Stimulated activated CD8-positive, alpha-beta memory T cell treated with anti-CD3 and anti-CD28 coated beads, Interleukin-7, amount 100 ng/mL, for 4 hours (primary cell): Measurements from ENCODE around the gene PIK3R6.
"Not testable (repeated sequence)": the region's sequence is repeated elsewhere in the genome, so short reads cannot be mapped to it uniquely, and the experiment has no call there.

Experiments
- DNase-seq, 2 donors: peaks; one replicate each; pipeline ENCODE4 v3.0.0-alpha.2; 2020; ENCODE audit warnings: low read depth in 2 of 2

Gene PIK3R6

DNA sequence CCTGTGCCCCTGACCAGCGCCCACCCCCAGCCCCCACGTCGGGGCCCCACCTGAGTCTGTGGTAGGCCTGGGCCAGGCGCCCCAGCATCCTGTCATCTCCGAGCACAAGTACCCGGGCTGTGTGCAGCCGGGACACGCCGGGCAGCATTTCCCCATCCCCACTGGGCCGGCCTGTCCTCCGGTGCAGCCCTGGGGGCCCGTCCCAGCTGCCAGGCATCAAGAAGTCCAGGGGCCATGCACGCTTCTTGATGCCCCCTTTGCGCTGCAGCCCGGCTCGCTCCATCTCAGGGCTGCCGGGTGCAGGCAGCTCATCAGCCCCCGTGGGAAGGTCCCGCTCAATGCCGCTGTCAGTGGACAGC is 39.0 kb downstream of the PIK3R6 start:
- no peak for DNase-seq

DNA sequence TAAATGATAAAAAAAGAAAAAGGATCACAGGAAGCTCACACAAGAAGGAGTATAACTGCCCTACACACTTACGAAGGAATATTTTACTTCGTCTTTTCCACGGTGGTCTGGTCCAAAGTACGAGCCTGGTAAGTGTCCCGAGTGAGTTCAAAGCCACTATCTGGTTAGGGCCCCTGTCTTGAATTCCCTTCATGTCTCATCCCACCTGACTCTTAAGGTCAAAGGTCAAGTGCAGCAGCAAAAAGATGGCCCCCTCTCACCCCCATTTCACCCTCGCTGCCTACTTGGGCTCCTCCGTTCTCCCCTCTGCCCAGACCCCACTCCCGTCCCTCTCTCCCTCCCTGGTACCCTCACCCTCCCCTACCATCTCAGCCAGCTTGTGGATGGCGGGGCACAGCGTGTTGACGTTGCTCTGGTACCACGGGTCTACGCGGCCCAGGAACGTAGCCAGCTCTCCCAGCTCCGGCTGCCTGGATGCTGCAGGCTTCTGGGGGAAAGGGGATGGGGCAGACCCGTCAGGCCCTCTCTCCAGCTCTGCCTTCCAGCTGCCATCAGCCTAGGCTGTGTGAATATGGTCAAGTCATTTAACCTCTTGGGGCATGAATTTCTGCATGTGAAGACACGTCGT is 40.6 kb downstream of the PIK3R6 start:
- no peak for DNase-seq

DNA sequence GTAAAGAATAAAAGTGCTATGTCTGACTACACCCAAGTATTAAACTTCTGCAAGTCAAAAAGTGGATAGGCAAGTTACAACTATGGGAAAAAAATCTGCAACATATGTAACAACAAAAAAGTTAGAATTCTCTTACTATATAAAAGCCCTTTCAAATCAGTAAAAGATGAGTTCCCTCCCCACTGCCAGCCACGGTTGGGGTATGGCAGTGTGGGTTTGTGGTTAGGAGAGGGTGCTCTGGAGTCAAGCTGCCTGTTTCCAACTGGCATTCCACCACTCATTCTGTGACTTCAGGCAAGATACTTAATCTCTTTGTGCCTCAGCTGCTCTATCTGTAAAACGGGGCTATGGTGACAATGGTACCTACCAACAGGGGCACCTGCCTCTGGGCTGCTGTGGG is 41.7 kb downstream of the PIK3R6 start:
- no peak for DNase-seq

DNA sequence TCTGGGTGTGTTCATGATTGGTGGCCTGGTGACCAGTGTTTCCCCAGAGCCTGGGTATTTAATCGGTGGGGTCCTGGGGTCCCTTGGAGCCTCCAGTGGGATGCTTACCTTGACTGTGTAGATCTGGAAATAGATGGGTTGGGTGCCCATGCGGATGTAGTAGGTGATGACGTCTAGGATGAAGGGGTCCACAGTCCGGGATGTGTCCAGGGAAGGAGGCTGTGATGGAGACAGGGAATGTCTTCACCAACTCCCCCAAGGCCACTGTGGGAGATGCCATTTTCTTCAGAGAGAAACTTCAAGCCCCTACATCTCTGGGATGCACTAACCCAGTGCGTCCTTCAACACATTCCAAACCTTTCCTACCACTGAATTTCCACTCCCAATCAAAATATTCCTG is 44.2 kb downstream of the PIK3R6 start:
- no peak for DNase-seq

DNA sequence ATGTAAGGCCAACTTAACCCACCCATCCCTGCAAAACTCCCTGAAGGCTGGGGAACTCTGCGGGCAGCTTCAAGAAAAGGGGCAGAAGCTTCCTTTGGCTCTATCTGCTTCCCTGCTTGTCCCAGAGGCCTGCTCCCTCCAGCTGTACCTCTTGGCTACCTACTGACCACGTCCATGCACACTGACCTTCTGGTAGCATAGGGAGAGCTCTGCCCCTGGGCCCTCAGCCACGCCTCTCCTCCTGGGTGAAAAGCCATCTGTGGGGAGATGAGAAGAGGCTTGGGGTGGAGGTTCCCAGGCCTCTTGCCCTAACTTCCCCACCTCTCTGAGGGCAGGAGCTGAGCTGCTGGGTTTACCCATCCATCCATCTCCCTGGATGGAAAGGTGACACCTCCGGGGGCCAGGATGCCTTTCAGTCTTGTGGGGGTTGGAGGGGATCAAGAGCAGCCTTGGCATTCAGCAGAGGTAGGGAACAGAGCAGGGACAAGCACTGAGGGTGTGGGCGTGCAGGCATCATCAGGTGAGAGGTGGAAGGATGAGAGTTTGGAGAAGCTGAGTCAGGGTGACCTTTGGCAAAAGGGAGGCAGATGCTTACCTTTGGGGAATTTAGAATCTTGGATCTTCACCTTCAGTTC is 45.0 kb downstream of the PIK3R6 start:
- no peak for DNase-seq

DNA sequence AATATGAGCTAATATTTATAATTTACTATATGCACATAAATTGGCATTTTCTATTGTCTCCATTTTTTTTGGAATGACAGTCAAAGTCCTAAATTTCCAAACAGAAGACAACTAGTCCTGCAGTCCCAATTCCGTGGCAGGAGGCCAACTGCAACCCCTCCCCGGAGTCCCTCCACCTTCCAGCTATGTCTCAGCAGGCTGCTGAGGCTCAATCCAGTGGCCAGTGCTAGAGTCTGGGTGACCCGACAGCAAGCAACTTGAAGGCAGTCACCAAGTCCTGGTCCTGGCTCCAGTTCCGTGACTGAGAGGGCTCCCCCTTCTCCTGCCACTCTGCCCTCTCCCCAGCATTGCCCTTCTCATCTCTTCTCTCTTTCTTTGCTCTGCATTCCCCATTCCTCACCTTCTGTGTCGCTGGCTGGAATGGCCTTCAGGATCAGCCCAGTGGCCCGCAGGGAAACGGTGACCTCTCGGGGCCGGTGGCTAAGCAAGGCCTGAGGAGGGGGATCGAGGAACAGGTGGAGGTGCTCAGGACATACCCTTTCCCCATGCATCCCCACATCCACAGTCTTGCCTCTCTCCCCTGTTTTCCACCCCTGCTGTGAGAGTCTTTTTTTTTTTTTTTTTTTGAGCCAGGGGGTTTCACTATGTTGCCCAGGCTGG is 45.9 kb downstream of the PIK3R6 start:
- DNase-seq = no peak

DNA sequence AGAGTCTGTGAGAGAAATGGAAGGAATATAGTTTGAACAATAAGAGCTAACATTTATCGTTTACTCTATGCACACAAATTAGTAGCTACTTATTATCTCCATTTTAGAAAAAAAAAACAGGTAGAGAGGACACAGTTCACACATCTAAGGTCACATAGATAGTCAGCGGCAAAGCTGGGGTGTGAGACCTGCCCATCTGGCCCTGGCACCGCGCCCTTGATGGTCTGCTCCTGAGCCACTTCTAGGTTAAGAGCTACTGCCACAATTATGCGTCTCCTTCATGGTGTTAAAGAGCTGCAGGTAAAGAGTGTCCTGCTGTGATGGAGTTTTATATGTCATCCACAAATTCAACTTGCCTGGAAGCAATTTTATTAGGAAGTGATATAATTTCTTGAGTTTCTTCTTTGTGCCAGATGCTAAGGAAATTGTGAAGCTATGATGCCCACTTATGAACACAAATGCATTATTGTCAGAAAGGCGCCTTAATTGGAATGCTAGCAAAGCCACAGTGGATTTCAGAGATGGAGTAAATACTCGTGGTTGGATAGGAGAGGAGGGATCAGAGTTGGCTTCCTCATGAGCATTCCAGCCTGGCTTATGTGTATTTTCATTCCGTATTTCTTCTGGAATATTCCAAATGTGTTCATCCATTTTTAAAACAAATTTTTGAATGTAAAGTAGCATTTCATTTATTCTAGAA is 47.0 kb downstream of the PIK3R6 start:
- no peak for DNase-seq

DNA sequence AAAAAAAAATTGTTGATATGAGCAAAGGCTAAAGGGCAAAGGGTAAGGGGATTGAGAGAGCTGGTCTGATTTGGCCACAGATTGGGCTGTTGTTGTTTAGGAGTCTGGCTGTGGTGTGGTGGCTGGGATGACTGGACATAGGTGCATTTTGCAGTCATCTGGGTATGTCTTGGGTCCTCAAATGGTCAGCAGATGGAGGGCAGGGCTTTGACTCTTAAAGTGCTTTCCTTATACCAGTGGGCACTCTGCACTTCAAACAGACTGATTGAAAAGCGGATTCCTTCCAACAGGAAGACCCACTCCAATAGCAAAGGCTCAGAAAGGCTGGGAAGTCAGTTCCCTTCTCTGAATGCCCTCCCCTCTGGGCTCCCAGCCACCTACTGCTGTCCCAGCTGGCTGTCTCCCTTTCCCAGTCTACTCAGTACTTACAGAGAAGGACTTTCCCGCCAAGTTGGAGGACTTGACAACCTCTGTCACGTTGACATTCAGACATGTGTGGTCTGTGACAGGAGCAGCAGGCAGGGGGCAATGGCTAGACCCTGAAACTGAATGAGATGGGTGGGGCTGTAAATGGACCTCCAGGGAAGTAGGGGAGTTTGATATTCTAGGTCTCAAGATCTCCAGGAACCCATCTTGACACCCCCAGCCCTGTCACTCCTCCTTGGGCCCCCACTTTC is 48.7 kb downstream of the PIK3R6 start:
- no peak for DNase-seq

DNA sequence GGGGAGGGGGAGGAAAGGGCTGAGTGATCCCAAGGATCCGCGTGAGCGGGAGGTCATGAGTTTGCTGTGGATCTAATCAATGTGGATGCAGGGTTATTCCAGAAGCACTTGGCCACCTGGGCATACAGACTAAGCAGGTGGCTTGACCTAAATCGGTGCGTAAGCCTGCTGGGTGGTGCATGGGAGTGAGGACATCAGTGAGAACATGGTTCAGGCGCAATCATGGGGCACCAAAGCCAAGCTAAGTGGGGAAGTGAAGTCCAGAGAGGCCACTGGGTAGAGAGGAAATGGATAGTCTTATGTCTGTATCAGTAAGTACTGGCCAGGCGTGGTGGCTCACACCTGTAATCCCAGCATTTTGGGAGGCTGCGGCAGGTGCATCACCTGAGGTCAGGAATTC is 49.4 kb downstream of the PIK3R6 start:
- DNase-seq = no peak

DNA sequence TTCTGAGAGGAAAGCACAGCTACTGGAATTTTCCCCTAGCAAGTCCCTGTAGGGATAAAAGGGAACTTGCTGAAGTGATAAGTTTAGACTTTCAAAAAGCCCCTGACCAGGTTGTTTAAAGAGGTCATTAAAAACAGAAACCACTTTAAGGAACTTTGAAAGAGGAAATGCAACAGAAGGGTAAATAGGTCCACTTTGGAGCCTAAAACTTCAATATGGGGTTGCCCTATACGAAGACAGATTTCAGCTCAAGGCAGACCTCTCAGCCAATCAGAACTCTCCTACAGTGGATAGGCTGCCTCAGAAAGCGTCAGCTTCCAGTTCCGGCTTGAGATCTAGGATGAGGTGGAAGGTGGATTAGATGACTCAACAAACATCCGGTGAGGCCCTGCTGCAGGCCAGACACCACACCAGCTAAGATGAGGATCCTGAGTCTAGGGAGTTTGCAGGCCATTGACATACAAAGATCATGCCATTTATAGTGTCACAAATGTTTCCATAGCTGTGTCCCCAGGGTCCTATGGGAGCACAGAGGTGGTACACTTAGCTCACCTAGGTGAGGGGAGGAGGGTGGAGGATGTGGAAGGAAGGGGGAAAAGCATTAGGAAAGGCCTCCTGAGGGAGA is 60.4 kb downstream of the PIK3R6 start:
- DNase-seq = no peak

DNA sequence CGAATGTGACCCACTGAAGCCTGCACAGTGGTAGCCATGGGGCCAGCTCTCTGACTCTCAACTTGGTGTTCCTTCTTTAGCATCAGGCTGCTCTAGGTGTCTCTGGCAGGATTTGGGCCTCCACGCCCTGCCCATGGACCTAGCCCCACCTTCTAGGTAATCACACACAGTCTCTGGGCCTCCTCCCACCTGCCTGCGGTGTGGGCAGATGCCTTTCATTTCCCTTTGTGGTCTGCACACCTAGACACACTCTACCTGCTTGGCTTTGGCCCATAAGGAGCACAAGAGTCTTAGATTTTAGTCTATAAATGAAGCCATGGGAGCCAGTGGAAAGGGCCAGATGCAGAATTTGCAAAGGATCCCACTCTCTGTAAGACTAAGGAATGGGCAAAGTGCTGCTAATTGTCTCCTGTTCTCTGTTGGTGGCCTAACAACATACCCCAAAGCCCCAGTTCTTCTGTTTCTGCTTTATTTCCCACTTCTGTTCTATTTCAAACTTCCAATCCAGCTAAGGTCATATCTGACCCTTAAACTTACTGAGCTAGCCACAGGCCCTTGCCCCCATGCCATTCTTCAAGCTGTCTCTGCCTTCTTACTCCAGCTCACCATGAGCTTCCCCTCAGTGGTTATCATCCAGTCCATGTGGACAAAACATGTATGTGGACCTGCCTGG is 61.1 kb downstream of the PIK3R6 start:
- no peak for DNase-seq

DNA sequence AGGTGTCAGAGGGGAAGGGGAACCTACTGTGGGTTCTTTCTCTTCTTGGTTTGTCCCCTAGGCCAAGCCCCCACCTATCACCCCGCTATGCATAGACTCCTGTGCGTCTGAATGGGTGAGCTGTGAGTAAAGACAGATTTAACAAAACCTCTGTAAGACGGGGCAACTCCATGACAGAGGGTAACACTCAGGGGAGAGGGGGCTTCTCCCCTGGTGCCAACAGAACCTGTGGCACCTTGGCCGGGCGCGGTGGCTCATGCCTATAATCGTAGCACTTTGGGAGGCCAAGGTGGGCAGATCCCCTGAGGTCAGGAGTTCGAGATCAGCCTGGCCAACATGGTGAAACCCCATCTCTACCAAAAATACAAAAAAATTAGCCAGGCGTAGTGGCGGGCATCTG is 62.1 kb downstream of the PIK3R6 start:
- not testable (repeated sequence) for DNase-seq

DNA sequence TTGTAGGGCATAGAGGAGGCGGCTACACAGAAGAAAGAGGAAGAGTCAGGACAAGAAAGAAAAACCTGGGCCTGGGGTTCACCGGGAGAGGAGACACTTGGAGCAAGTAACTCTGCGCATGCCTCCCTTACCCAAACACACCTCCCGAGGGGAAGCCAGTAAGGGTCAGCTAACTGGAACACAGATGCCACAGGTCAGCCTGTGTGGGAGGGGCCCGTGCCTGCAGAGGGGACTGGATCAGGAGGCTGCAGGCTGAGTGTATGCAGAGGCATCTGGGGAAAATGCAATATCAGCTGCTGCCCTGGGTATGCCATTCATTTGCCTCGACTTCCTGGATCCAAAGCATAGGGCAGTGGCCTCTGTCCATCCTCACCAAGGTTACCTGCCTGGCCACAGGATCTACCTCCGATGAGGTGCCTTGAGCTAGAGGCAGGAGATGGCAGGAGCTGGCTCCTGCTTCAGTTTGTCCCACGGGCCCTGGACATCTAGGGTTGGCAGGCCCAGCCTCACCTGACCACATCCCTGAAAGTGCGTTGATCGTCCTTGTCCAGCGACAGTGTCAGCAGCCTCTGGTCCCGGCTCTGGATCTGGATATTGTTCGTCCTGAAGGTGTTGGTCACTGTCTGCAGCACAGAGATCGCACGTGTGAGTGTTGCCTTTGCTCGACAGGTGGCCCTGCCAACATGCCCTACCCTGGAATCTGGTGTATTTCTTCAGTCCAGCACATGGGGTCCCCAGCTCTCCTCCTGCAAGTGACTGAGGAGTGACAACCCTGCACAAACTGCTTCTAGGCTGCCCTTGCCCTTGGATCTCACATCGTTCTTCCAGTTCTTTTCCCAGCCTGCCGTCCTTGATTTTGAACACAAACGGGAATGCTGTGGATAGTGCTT is 63.7 kb downstream of the PIK3R6 start:
- DNase-seq = no peak

DNA sequence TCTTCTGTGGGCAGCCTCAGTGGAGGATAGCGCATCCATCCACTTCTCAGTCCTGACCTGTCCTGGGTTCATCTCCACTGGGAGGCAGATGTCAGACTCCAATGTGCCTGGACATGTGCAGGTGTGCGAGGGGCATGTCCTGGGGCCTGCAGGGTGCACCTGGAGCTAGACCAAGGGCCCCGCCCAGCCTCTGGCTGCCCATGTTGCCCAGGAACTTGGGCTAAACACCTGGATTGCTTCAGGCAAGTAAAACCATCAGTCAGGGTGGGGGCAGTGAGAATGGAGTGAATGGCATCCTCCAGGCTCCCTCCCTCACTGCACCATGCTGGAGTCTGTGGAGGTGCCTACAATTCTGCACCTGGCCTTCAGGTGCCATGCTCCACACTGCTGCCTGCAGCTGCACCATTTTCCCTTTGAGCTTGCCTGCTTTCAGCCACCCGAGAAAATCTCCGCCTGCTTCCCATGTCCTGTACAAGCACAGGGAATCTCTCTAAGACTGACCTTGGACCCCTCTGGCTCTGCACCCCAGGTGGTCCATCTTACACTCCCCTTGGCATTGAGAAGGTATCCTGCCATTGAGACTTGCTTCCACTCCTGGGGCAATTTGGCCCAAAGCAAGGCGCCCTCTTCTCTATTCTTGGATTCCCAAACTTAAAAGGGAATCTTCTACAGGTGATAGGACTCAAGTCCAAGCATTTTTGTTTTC is 66.2 kb downstream of the PIK3R6 start:
- DNase-seq = no peak

DNA sequence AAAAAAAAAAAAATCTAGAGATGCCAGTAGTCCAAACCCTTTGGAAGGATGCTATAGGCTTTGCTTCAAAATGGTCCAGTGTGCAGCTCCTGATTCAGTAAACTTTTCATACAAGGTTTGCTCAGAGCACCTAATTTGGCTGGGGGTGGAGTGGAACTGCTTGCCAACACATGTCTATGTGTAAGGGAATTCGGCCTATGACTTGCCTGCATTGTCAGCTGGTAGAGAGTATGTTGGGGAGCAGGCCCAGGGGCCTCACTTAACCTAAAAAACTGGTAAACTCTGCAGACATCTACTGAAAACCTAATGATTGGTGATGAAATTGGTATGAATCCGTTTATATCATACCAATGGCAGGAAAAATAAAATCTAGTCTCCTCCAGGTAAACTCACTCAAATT is 66.8 kb downstream of the PIK3R6 start:
- no peak for DNase-seq

DNA sequence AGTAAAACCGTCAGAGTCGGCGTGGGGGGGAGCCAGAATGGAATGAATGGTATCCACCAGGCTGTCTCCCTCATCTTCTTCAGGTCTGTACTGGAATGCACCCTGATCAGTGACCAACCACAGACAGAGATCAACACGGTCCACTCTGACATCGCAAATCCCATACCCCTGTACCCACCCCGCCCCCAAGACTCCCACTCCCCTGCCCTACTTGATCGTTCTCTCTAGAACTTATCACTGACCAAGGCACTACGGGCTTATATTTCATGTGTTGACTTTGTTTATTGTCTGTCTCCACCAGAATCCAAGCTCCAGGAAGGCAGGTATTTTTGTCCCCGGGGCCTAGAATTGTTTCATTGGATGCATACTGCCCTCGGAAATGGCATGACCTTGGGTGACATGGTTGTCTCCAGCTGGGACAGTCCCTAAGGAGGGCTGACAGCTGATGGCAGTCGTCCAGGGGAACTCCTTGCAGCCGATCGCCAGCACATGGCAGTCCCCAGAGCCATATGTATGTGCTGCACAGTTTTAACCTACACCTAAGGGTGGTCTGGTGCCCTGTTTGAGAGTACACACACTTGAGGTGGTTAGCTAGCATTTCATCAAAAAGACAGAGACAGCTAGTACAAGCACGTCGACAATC is 67.8 kb downstream of the PIK3R6 start:
- DNase-seq = no peak

DNA sequence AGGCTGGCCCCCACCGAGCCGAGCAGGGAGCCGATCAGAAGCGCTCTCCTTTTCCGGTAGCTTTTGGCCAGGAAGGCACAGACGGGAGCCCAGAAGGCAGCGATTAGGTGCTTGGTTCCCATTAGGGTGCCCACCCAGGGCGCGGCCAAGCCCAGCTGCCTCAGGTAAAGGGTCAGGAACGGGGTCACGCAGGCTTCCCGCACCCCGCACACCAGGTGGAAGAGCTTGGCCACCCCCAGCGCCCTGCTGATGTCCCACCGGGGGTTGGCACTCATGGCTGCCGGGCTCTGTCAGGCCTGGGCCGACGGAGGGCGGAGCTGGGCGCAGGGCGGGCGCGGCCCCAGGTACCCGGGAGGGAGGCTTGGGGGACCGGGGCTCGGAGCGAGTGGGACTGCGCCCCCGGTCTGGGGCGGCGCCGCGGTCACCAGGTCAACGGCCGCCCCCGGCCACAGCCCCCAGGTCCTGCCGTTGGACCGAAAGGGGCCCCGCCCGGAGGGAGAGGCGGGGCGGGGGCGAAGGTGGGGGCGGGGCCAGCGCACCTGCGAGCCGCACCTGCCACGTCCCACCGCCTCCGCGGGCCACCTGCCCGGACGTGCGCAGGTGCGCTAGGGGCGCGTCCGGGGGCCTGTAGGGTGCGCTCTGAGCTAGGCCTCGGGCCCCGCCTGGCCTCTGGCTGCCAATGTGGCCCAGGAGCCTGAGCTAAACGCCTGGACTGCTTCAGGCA is 68.5 kb downstream of the PIK3R6 start, which contains the start of gene MFSD6L:
MFSD6L (minus strand) TSS at position 520 of the 724 bp plus-strand sequence; CDS start at position 275, 245 bp downstream.
- DNase-seq = no peak

DNA sequence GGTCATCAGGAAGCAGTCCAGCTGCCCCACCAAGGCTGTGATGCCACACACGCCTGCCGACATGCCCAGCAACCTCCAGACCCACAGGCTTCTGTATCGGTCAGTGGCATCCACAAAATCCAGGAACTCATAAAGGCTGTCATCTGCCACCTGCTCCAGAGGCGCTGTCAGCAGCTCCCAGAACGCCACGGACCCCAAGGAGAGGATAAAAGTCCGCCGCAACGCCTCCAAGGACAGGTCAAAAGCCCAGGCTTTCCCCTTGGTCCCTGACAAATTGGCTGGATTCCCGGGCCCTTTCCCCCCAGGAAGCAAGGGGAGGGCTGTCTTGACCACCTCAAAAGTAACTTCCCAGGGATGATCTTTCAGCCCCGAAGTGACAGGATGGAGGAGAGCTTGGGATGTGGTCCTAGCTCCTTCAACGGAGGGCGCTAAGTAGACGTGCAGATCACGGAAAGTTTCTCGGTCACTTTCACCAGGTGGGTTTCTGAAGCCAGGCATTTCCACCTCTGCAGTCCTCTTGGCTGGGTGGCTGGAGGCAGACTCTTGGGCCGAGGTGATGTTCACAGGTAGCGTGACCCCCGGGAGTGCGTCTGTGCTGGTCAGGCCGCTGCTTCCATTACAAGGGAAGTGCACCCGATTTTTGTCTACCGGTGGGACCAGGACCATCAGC is 69.2 kb downstream of the PIK3R6 start:
- DNase-seq = no peak
